ENCODE data around the gene RPH3AL.
"Not testable (repeated sequence)": the region's sequence is repeated elsewhere in the genome, so short reads cannot be mapped to it uniquely, and the experiment has no call there.

The RPH3AL gene

GRCh38 chr17:234163-234993 lies 118.2 kb downstream of the RPH3AL start:
- not testable (repeated sequence) for DNase-seq

- no peak for DNase-seq
Observed at GRCh38 chr17:233473-233941, 119.1 kb downstream of the RPH3AL start.

- DNase-seq = no peak
Observed at GRCh38 chr17:231966-232807, 120.4 kb downstream of the RPH3AL start.

GRCh38 chr17:231191-231965 lies 121.2 kb downstream of the RPH3AL start:
- DNase-seq = no peak

- DNase-seq = no peak
Observed at GRCh38 chr17:230395-230770, 122.2 kb downstream of the RPH3AL start.

GRCh38 chr17:229709-230394 lies 122.8 kb downstream of the RPH3AL start:
- DNase-seq = no peak

- no peak for DNase-seq
Observed at GRCh38 chr17:228951-229708, 123.5 kb downstream of the RPH3AL start.

- DNase-seq = no peak
Observed at GRCh38 chr17:227946-228615, 124.5 kb downstream of the RPH3AL start.

- DNase-seq = no peak
Observed at GRCh38 chr17:227078-227945, 125.3 kb downstream of the RPH3AL start.

GRCh38 chr17:226108-227077 lies 126.2 kb downstream of the RPH3AL start:
- no peak for DNase-seq

GRCh38 chr17:225551-225950 lies 127.1 kb downstream of the RPH3AL start:
- DNase-seq = no peak

GRCh38 chr17:224576-224975 lies 128.0 kb downstream of the RPH3AL start:
- not testable (repeated sequence) for DNase-seq

GRCh38 chr17:223723-224471 lies 128.7 kb downstream of the RPH3AL start:
- no peak for DNase-seq

- DNase-seq = no peak
Observed at GRCh38 chr17:222172-222571, 130.4 kb downstream of the RPH3AL start.

- no peak for DNase-seq
Observed at GRCh38 chr17:219696-220095, 132.9 kb downstream of the RPH3AL start.

GRCh38 chr17:218432-219110 lies 134.0 kb downstream of the RPH3AL start:
- DNase-seq = no peak

GRCh38 chr17:216625-217024 lies 136.0 kb downstream of the RPH3AL start:
- DNase-seq = no peak
